Measurements from ENCODE around the gene CADM3. TPM values are rescaled to one million over a fixed set of nuclear protein-coding genes. Genes with fewer than 3 reads are reported as not detected.

CADM3 gene
- total and polyA plus RNA-seq, 9 of the 15 experiments (the other 6 are each of a cell fraction or from before 2014, with no cell fraction given), result 0.04 TPM; not detected in 8

DNA sequence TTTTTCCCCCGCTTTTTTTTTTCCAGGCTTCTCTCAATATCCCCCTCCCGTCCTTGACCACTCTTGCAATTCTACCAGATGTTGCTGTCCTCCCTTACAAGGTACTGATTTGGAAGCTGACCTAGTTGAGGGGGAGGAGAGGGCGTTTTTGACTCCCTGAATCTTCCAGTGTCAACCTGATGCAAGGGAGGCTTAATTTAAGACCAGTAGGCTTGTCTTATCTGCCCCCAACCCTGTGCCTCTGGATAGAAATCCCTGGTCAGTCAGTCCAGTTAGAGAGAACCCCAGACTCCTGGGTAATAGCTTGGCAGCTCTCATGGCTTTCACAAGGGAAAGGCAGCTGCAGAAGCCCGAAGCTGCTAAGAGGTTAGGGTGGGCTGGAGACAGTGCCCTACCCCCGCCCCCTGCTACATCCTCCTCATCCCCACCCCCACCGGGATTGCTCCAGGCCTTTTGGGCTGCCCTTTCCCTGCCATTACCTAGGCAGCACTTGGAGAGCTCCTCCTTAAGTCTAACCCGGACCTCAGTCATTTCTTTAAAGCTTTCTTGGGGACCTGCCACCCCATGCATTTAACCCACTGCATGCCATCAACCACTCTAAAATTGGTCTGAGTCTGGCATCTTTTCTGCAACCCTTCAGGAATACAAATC is 36.9 kb downstream of the CADM3 start (continued):
- TF ChIP-seq, protein P1, sequence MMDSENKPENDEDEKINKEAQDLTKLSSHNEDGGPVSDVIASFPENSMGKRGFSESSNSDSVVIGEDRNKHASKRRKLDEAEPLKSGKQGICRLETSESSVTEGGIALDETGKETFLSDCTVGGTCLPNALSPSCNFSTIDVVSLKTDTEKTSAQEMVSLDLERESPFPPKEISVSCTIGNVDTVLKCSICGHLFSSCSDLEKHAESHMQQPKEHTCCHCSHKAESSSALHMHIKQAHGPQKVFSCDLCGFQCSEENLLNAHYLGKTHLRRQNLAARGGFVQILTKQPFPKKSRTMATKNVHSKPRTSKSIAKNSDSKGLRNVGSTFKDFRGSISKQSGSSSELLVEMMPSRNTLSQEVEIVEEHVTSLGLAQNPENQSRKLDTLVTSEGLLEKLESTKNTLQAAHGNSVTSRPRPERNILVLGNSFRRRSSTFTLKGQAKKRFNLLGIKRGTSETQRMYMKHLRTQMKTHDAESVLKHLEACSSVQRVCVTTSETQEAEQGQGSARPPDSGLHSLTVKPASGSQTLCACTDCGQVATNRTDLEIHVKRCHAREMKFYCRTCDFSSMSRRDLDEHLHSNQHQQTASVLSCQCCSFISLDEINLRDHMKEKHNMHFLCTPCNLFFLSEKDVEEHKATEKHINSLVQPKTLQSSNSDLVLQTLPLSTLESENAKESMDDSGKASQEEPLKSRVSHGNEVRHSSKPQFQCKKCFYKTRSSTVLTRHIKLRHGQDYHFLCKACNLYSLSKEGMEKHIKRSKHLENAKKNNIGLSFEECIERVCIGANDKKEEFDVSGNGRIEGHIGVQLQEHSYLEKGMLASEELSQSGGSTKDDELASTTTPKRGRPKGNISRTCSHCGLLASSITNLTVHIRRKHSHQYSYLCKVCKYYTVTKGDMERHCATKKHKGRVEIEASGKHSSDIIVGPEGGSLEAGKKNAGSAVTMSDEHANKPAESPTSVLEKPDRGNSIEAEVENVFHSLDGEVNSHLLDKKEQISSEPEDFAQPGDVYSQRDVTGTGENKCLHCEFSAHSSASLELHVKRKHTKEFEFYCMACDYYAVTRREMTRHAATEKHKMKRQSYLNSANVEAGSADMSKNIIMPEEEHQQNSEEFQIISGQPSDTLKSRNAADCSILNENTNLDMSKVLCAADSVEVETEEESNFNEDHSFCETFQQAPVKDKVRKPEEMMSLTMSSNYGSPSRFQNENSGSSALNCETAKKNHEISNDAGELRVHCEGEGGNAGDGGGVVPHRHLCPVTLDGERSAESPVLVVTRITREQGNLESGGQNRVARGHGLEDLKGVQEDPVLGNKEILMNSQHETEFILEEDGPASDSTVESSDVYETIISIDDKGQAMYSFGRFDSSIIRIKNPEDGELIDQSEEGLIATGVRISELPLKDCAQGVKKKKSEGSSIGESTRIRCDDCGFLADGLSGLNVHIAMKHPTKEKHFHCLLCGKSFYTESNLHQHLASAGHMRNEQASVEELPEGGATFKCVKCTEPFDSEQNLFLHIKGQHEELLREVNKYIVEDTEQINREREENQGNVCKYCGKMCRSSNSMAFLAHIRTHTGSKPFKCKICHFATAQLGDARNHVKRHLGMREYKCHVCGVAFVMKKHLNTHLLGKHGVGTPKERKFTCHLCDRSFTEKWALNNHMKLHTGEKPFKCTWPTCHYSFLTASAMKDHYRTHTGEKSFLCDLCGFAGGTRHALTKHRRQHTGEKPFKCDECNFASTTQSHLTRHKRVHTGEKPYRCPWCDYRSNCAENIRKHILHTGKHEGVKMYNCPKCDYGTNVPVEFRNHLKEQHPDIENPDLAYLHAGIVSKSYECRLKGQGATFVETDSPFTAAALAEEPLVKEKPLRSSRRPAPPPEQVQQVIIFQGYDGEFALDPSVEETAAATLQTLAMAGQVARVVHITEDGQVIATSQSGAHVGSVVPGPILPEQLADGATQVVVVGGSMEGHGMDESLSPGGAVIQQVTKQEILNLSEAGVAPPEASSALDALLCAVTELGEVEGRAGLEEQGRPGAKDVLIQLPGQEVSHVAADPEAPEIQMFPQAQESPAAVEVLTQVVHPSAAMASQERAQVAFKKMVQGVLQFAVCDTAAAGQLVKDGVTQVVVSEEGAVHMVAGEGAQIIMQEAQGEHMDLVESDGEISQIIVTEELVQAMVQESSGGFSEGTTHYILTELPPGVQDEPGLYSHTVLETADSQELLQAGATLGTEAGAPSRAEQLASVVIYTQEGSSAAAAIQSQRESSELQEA (IDR thresholded peaks at IDR 0.05; ENCODE audit: low read depth), result no peak
- TF ChIP-seq MECOM (CRISPR knock-in tag; IDR thresholded peaks at IDR 0.05) (0 out of 2 replicates have a peak, but pooled peaks have one; percentile 23), GTF2A2 (tag; IDR thresholded peaks at IDR 0.05) (no peak), SNRNP70 (optimal IDR thresholded peaks at IDR 0.05; ENCODE audit: low read depth, low read length) (no peak), FOS (IDR thresholded peaks at IDR 0.05; ENCODE audit: extremely low read depth, insufficient read length) (no peak), SIRT6 (IDR thresholded peaks at IDR 0.05; ENCODE audit: low read depth, low read length) (no peak), ZNF589 (CRISPR knock-in tag; IDR thresholded peaks at IDR 0.05; ENCODE audit: low read depth) (peak; percentile 90), HMG20B (CRISPR knock-in tag; IDR thresholded peaks at IDR 0.05) (no peak), CXXC5 (CRISPR knock-in tag; IDR thresholded peaks at IDR 0.05) (peak; percentile 32; the same call in 1 of the 2 replicates), KHSRP (IDR thresholded peaks at IDR 0.05) (no peak), HDAC6 (IDR thresholded peaks at IDR 0.05; ENCODE audit: low read depth, low read length) (no peak)
- TF ChIP-seq, protein P2, sequence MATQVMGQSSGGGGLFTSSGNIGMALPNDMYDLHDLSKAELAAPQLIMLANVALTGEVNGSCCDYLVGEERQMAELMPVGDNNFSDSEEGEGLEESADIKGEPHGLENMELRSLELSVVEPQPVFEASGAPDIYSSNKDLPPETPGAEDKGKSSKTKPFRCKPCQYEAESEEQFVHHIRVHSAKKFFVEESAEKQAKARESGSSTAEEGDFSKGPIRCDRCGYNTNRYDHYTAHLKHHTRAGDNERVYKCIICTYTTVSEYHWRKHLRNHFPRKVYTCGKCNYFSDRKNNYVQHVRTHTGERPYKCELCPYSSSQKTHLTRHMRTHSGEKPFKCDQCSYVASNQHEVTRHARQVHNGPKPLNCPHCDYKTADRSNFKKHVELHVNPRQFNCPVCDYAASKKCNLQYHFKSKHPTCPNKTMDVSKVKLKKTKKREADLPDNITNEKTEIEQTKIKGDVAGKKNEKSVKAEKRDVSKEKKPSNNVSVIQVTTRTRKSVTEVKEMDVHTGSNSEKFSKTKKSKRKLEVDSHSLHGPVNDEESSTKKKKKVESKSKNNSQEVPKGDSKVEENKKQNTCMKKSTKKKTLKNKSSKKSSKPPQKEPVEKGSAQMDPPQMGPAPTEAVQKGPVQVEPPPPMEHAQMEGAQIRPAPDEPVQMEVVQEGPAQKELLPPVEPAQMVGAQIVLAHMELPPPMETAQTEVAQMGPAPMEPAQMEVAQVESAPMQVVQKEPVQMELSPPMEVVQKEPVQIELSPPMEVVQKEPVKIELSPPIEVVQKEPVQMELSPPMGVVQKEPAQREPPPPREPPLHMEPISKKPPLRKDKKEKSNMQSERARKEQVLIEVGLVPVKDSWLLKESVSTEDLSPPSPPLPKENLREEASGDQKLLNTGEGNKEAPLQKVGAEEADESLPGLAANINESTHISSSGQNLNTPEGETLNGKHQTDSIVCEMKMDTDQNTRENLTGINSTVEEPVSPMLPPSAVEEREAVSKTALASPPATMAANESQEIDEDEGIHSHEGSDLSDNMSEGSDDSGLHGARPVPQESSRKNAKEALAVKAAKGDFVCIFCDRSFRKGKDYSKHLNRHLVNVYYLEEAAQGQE (IDR thresholded peaks at IDR 0.05; ENCODE audit: borderline replicate concordance), result peak; percentile 92
- TF ChIP-seq, protein P2 (CRISPR knock-in tag; IDR thresholded peaks at IDR 0.05; ENCODE audit: low read depth), result peak; percentile 92
